PFSK-1 (cell line): ENCODE data around the gene RHOF.

Source experiments
- FOXP2 ChIP-seq: optimal IDR thresholded peaks from 2 replicates; pipeline ENCODE3; 2011; ENCODE audit warnings: borderline replicate concordance, control low read depth, inconsistent platforms; ENCODE audit not compliant: insufficient read depth; ENCODE audit errors: extremely low read length, extremely low read depth
- POLR2AphosphoS5 ChIP-seq: IDR thresholded peaks from 2 replicates; pipeline ENCODE4 v1.6.1; 2012; ENCODE audit warnings: low read depth, mild to moderate bottlenecking, control low read depth, low read length, moderate library complexity
- REST ChIP-seq, 2 experiments: IDR thresholded peaks; 2 replicates each; pipeline versions ENCODE4 v1.6.1 to v1.8.0; 2011 to 2012; ENCODE audit warnings: low read depth in 2 of 2, low read length in 2 of 2, control low read depth in 1 of 2, inconsistent platforms in 1 of 2, mild to moderate bottlenecking in 1 of 2, moderate library complexity in 1 of 2; ENCODE audit not compliant: insufficient read depth in 1 of 2
- SIN3A ChIP-seq: IDR thresholded peaks from 2 replicates; pipeline ENCODE4 v1.6.1; 2012; ENCODE audit warnings: mild to moderate bottlenecking, low read length, moderate library complexity, borderline replicate concordance; ENCODE audit not compliant: insufficient read depth
- TAF1 ChIP-seq: IDR thresholded peaks from 2 replicates; pipeline ENCODE4 v1.6.1; 2012; ENCODE audit warnings: low read length, control low read depth, borderline replicate concordance; ENCODE audit not compliant: insufficient read depth

The RHOF gene

GRCh38 chr12:121837680-121838079 lies 44.2 kb upstream of the RHOF start:
- TF ChIP-seq TAF1 (no peak), SIN3A (no peak), FOXP2 (no peak), POLR2AphosphoS5 (no peak), REST (IDR thresholded peaks at IDR 0.05; ENCODE audit: insufficient read depth in 1 of 2, low read depth in 2 of 2, low read length in 2 of 2) (no peak)

DNA sequence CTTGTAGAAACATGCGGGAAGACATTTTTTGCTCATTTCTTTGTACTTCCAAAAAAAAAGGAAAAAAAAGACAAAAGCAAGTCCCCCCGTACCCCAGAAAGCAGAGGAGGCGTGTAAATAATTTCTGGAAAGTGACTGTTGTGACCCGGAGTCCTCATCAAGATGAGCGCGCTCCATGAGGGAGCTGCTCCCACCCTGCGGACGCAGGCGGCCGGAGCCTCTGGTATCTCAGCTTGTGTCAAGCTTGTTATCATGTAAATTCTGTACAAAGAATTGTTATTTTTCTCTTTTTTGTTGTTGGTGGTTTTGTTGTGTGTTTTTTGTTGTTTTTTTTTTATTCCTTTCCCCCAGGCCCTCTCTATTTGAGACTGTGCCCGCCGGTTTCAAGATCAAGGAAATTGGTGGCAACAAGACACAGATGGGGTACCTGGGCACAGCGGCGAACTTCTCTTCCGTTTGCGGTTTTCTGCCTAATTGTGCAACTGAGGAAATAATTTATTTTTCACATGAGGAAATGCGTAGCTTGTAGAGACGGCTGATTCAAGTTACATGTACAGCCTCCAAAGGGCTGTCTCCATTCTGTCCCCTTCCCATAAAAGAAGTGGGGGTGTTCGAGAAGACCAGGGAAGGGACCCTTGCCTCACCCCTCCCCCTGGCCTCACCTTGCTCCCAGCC lies 38.2 kb upstream of the RHOF start:
- no peak for TF ChIP-seq REST (IDR thresholded peaks at IDR 0.05; ENCODE audit: insufficient read depth in 1 of 2, low read depth in 2 of 2, low read length in 2 of 2)
- no peak for TF ChIP-seq TAF1

- TF ChIP-seq SIN3A (no peak), POLR2AphosphoS5 (no peak)
These were observed 37.2 kb upstream of the RHOF start for GRCh38 chr12:121830588-121831265.

DNA sequence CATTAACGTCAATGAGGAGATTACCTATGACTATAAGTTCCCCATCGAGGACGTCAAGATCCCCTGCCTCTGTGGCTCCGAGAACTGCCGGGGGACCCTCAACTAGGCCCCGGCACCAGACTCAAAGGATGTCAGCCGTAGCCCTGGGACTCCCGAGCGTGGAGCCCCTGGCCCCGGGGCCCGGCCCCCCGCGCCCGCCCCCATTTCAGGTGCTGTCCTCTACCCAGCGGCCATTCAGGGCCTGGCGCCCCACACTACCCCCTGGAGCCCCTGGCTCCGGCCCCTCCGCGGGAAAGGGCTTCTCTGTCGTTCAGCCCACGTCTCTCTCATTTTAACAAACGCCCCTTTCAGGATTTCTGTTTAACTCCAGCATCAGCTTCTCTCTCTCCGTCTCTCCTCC lies 36.6 kb upstream of the RHOF start:
- TF ChIP-seq SIN3A (no peak), TAF1 (no peak), REST (IDR thresholded peaks at IDR 0.05; ENCODE audit: insufficient read depth in 1 of 2, low read depth in 2 of 2, low read length in 2 of 2) (no peak), POLR2AphosphoS5 (no peak), FOXP2 (no peak)

DNA sequence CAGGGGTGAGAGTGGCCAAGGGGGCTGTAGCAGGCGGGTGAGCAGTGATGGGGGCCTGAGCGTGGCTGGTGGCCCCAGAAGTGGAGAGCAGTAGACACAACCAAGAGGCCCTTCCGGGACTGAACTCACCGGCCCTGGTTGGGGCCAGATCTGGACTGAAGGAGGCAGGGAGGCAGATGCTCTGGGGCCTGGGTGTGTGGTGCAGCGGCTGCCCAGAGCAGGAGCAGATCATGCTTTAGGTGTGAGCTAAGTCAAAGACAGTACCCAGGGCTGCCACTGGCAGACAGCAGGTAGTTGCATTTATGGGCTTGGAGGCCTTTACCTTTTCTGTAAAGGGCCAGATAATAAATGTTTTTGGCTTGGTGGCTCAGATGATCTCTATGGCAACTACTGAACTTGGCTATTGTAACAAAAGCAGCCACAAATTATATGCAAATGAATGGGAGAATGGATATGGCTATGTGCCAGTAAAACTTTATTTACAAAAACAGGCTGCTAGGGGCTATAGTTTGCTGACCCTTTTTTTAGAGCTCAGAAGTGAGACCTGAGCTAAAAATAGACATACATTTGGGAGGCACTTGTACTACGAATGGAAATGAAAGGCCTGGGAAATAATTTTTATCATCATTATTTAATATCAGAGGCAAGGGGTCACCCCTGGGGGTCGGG lies 35.9 kb upstream of the RHOF start:
- TF ChIP-seq TAF1: no peak
- no peak for TF ChIP-seq POLR2AphosphoS5

DNA sequence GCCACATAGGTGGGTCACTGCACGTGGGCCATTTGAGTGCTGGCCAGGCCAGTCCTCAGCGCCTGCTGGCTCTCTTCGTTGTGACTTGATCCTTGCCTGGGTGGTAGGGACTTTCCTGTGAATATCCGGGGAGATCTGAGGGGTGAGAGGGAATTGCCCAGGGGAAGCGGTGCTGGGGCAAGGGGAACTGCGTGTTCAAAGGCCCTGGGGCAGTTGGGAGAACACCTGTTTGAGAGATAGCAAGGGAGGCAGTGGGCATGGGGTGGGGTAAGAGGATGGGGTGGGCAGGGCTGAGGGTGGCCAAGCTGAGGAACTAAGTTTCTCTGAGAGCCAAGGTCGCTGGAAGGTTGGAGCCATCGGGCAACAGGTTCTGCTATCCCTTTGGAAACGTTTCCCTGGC lies 35.3 kb upstream of the RHOF start:
- no peak for TF ChIP-seq FOXP2
- no peak for TF ChIP-seq SIN3A
- no peak for TF ChIP-seq POLR2AphosphoS5
